Cardiac fibroblast (primary cell): ENCODE data around the gene MLLT3.

Experiments used
- DNase-seq, 2 donors: peaks; one replicate each; pipeline versions ENCODE4 v3.0.0 to v3.0.0-alpha.2; 2010; ENCODE audit warnings: low read depth in 2 of 2
- H3K4me3 ChIP-seq, 2 donors: replicated peaks in 1 of 2; 1 replicate in 1 of 2; 2 replicates in 1 of 2; pipeline ENCODE4 v1.5.1; 2011; ENCODE audit warnings: low read depth in 2 of 2, low read length in 2 of 2, mild to moderate bottlenecking in 2 of 2, moderate library complexity in 1 of 2
- CTCF ChIP-seq: IDR thresholded peaks from one replicate; pipeline ENCODE4 v1.5.1; 2011; ENCODE audit warnings: low read depth, mild to moderate bottlenecking, low read length, inconsistent platforms

MLLT3 gene

GRCh38 chr9:20526500-20527319 lies 95.6 kb downstream of the MLLT3 start:
- peak; percentile 29 for TF ChIP-seq CTCF
- H3K4me3 ChIP-seq = no peak overlapping the region

DNA sequence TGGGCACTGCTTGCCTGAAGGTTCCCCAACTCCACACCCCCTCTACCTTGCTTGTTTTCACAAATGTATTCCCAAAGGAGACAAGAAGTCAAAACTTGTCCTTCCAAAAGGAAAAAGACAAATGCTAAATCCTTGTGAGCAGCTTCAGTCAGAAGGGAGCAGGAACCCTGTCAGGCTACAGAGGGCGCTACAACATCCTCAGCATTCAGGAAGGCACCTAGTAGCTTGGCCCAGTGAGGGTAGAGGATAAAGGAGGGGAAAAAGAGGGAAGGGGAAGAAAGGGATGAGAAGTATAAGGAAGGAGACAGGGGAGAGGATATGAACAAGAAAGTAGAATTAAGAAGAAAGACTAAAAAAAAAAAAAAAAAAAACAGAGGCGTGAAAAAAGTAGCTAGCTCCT lies 97.5 kb downstream of the MLLT3 start:
- H3K4me3 ChIP-seq = no peak overlapping the region
- DNase-seq = peak in 1 of 2 donors; percentile 20
- peak; percentile 39 for TF ChIP-seq CTCF

More at GRCh38 chr9:20526500-20527319, 95.6 kb downstream of the MLLT3 start:
- peak; percentile 12 to 53 for DNase-seq

- no peak overlapping the region for H3K4me3 ChIP-seq
- no peak for TF ChIP-seq CTCF
- no peak for DNase-seq
Measured at GRCh38 chr9:20518737-20519136, 103.6 kb downstream of the MLLT3 start.

DNA sequence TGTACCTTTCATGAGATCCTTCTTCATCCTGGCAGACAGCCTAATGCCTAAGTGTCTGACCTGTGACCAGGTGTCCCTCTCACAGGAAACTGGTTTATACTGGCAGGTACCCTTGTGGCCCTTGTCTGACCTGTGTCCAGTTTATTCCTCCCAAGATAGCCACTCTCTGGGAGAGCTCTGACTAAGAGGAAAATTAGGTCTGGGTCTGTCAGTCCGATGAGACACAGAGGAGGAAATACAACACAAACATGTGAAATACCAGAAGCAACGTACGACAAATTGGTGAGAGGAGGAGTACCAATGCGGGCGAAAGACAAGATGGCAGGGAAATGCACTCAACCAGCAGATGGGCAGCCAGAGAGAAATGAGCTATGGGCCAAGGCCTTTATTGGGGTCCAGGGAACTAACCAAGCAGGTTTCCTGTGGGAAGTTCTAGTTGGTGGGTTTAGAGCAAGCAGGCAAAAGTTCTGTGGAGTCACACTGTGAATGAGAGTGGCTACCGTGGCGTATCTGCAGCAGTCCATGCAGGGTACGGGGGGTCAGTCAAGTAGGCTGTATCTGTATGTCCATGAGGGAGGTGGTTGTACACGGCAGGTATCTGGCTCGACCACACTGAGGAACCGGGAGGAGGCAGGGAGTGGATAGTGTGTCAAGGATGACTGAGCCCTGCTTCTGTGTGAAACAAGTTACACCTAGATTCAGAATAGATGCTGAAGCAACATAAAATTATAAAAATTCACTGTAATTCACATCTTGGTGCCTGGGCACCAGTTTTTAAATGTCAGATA lies 109.0 kb downstream of the MLLT3 start:
- no peak for TF ChIP-seq CTCF
- no peak overlapping the region for H3K4me3 ChIP-seq
- DNase-seq = peak in 1 of 2 donors; percentile 43

GRCh38 chr9:20512636-20513035 lies 109.7 kb downstream of the MLLT3 start:
- no peak overlapping the region for H3K4me3 ChIP-seq
- TF ChIP-seq CTCF = no peak
- DNase-seq = peak in 1 of 2 donors; percentile 47

DNA sequence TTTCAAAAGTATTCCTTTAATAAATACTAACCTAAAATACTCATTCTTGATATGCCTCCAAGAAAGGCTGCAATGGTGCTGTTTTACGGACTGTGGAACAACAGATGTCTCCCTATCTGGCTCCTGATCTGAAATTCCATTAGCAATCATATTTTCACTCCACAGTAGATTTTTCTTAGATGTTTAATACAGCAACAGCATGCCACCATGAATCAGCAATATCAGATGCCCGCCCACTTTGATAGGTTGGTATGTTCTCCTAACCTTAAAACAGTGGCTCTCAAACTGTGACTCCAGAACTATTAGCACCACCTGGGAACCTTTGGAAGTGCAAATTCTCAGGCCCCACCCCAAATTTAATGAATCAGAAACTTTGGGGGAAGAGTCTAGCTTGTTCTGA lies 110.2 kb downstream of the MLLT3 start:
- no peak overlapping the region for H3K4me3 ChIP-seq
- TF ChIP-seq CTCF = no peak
- peak; percentile 33 to 68 for DNase-seq
